ENCODE results near the gene CLEC3B. TPM values are rescaled to one million over a fixed set of nuclear protein-coding genes. Genes with fewer than 3 reads are reported as not detected.

The CLEC3B gene
- total and polyA plus RNA-seq, 2 of the 8 experiments (the other 6 are each of a cell fraction or from before 2014, with no cell fraction given): 0.32 TPM; not detected in 1

DNA sequence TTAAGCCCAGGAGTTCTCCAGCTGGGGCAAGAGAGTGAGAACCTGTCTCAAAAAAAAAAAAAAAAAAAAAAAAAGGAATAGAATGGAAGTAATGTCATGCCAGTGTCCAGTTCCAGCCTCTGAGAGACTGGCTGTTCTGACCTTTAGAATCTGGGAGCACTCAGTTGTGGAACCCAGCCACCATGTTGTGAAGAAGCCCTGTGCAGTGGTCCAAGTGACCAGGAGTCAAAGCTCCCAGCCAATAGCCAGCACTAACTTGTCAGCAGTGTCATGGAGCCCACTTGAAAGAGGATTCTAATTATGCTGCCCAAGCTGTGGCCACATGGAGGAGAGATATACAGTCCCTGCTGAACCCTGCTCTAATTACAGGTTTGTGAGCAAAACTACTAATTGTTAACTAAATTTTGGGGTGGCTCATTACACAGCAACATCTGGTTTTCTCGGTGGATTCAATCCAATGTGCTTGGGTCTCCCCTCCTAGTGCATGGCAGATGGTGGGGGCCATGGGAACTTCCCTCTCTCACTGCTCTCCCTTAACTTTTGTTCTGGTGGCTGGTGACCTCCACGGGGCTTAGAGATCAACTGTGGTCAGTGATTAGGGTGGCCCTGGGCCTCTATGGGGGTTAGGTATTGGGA, 55.5 kb downstream of the CLEC3B start (continued):
- TF ChIP-seq CHD7 (IDR thresholded peaks at IDR 0.05; ENCODE audit: insufficient replicate concordance, low read length): no peak
- no peak for TF ChIP-seq SIX5 (IDR thresholded peaks at IDR 0.05; ENCODE audit: low read depth, low read length)
- TF ChIP-seq CBX5 (IDR thresholded peaks at IDR 0.05; ENCODE audit: low read depth, low read length): no peak
- TF ChIP-seq TAF7 (optimal IDR thresholded peaks at IDR 0.05; ENCODE audit: borderline replicate concordance, low read depth, low read length): no peak
